ENCODE results near the gene SCAF1.

The SCAF1 gene

GRCh38 chr19:49669516-49669915 lies 27.5 kb downstream of the SCAF1 start:
- DNase-seq, result no peak

GRCh38 chr19:49672131-49672919 lies 30.3 kb downstream of the SCAF1 start:
- DNase-seq, result peak in 1 of 2 experiments; percentile 34

- peak; percentile 82 to 100 for DNase-seq
Measured at GRCh38 chr19:49676136-49676783, 34.3 kb downstream of the SCAF1 start.

GRCh38 chr19:49676784-49677230 lies 34.8 kb downstream of the SCAF1 start:
- peak; percentile 100 for DNase-seq

- no peak for DNase-seq
Measured at GRCh38 chr19:49677231-49677900, 35.4 kb downstream of the SCAF1 start, which contains the start of gene PRMT1. Gene PRMT1, plus strand, starts transcription at chr19:49677271. Its CDS starts 10 bp downstream, at chr19:49677281.

- DNase-seq, result peak; percentile 24 to 36
Measured at GRCh38 chr19:49677901-49678674, 36.1 kb downstream of the SCAF1 start.

GRCh38 chr19:49678985-49679770 lies 37.2 kb downstream of the SCAF1 start:
- DNase-seq, result no peak

- no peak for DNase-seq
Measured at GRCh38 chr19:49679771-49680413, 37.9 kb downstream of the SCAF1 start.

GRCh38 chr19:49680421-49681351 lies 38.7 kb downstream of the SCAF1 start:
- peak; percentile 85 to 90 for DNase-seq

- no peak for DNase-seq
Measured at GRCh38 chr19:49681830-49682229, 39.8 kb downstream of the SCAF1 start.

GRCh38 chr19:49682274-49682673 lies 40.3 kb downstream of the SCAF1 start:
- no peak for DNase-seq

GRCh38 chr19:49683814-49684250 lies 41.8 kb downstream of the SCAF1 start:
- DNase-seq, result no peak

- DNase-seq, result no peak
Measured at GRCh38 chr19:49684251-49684982, 42.4 kb downstream of the SCAF1 start.

GRCh38 chr19:49684983-49685553 lies 43.1 kb downstream of the SCAF1 start:
- no peak for DNase-seq

GRCh38 chr19:49685845-49686332 lies 43.9 kb downstream of the SCAF1 start:
- no peak for DNase-seq

GRCh38 chr19:49686503-49687088 lies 44.6 kb downstream of the SCAF1 start:
- DNase-seq, result no peak

- DNase-seq, result no peak
Measured at GRCh38 chr19:49687150-49687549, 45.1 kb downstream of the SCAF1 start.

GRCh38 chr19:49687566-49688316 lies 45.7 kb downstream of the SCAF1 start:
- DNase-seq, result no peak
